Mucosa of rectum (tissue), 2 donors: ENCODE results near the gene SIL1.
A peak's percentile ranks its signal among the peaks of the same experiment; 100 is the strongest.
"Not testable (repeated sequence)": the region's sequence is repeated elsewhere in the genome, so short reads cannot be mapped to it uniquely, and the experiment has no call there.

Experiments used
- H3K27ac ChIP-seq, 2 donors: one replicate each; pipeline ENCODE4 v1.7.0; 2013; ENCODE audit warnings: inconsistent platforms in 2 of 2, low read depth in 2 of 2, low read length in 2 of 2
- H3K27me3 ChIP-seq, 2 donors: one replicate each; pipeline ENCODE4 v1.7.0; 2013; ENCODE audit warnings: low read length in 2 of 2; ENCODE audit not compliant: control insufficient read depth in 2 of 2, insufficient read depth in 2 of 2
- H3K36me3 ChIP-seq, 2 donors: one replicate each; pipeline ENCODE4 v1.7.0; 2013; ENCODE audit warnings: low read length in 2 of 2; ENCODE audit not compliant: control insufficient read depth in 2 of 2, insufficient read depth in 2 of 2
- H3K4me1 ChIP-seq, 2 donors: one replicate each; pipeline ENCODE4 v1.7.0; 2013; ENCODE audit warnings: low read length in 2 of 2, mild to moderate bottlenecking in 1 of 2; ENCODE audit not compliant: control insufficient read depth in 2 of 2, insufficient read depth in 2 of 2
- H3K4me3 ChIP-seq, 2 donors: one replicate each; pipeline ENCODE4 v1.7.0; 2013; ENCODE audit warnings: low read length in 2 of 2
- H3K9ac ChIP-seq, 2 donors: one replicate each; pipeline ENCODE4 v1.7.0; 2013; ENCODE audit warnings: low read length in 2 of 2, low read depth in 1 of 2, mild to moderate bottlenecking in 1 of 2
- H3K9me3 ChIP-seq, 2 donors: one replicate each; pipeline ENCODE4 v1.7.0; 2013; ENCODE audit warnings: low read length in 2 of 2; ENCODE audit not compliant: control insufficient read depth in 2 of 2
- donor health status: healthy.
- donor health status: Normal muscosa, but diverticular disease.

Gene SIL1

DNA sequence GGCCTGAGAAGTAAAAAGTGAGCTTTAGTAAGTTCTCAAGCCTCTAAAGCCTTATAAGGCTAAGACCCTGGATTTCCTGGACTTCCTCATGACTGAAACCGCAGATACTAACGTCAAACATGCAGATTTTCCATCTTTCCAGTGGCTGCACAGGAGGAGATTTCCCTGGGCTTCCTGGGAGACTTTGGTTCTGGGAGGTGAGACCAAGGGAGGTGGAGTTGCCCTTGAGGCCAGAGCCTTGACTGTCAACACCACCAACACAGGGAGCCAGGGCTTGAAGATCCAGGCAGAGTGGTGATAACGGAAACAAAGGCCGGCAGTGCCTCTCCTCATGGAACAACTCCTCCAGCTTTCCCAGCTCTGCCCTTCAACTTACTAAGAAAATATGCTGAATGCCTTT is 178.3 kb downstream of the SIL1 start:
- H3K36me3 ChIP-seq: peaks cover 17 to 24% of the 10 kb centered on the region in 2 donors
- H3K9ac ChIP-seq: no peak overlapping the region
- no peak overlapping the region for H3K4me3 ChIP-seq
- H3K27me3 ChIP-seq: no peaks in the 10 kb centered on the region
- no peak overlapping the region for H3K27ac ChIP-seq
- no peaks in the 10 kb centered on the region for H3K9me3 ChIP-seq
- H3K4me1 ChIP-seq: no peaks in the 10 kb centered on the region

DNA sequence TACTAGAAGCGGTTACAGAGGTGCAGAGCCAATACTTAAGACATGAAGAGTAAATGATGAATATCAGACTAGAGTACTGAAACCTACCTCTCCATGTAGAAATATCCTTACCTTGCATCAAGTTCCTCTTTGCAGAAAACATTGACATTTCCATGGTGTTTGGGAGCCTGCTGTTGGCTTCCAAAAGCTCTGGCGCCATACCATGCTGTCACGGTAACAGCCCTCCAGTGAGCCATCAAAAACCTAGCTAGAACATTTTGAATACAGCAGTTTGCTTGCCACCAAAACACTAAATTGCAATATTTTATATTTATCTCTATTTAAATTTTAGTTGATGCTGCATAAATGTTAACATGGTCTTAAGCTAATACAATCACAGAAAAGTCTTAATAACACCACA is 179.0 kb downstream of the SIL1 start:
- Histone ChIP-seq H3K27ac (no peak overlapping the region), H3K9ac (no peak overlapping the region), H3K9me3 (no peaks in the 10 kb centered on the region)

DNA sequence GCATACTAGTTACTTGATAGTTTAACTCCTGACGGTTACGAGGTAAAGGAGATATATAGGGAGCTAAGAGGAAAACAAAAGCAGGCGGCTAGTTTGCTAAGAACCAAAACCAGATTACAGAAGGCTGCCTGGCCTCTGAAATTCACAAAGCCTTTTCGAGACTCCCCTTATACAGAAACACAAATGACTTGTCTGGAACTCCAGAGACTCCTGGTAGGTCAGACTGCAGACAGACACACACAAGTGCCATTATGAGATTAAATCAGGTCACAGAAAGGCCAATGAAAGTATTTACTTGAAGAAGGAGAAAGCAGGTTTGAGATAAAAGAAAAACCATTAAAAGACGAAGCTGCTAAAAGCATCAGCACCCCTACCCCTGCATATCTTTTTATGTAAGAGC is 180.5 kb downstream of the SIL1 start:
- no peak overlapping the region for H3K4me3 ChIP-seq
- H3K9ac ChIP-seq: no peak overlapping the region
- no peaks in the 10 kb centered on the region for H3K9me3 ChIP-seq
- no peaks in the 10 kb centered on the region for H3K27me3 ChIP-seq
- H3K4me1 ChIP-seq: no peaks in the 10 kb centered on the region
- H3K27ac ChIP-seq: no peak overlapping the region
- H3K36me3 ChIP-seq: peaks cover 13 to 18% of the 10 kb centered on the region in 2 donors

More for the DNA sequence above, 179.0 kb downstream of the SIL1 start:
- Histone ChIP-seq H3K27me3 (no peaks in the 10 kb centered on the region), H3K4me3 (no peak overlapping the region), H3K36me3 (peaks cover 17 to 18% of the 10 kb centered on the region in 2 donors), H3K4me1 (no peaks in the 10 kb centered on the region)

DNA sequence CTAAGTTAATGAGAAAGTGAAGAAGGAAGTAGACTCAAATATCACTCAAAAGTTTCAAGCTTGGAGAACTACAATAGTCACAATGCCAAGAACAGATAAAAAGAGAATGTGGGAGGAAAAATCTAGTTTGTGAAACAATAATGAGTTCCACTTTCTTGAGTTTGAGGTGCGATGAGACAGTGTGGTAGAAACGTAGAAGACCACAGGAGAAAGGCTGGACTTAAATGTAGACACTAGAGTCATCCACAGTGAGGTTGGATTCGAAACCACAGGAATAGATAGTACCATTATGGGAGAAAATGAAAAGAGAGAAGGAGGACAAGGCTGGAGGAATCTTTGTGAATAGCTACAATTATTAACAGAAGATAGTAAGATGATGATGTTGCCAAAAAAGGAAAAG is 182.0 kb downstream of the SIL1 start:
- Histone ChIP-seq H3K4me3 (no peak overlapping the region), H3K4me1 (no peaks in the 10 kb centered on the region), H3K27ac (no peak overlapping the region), H3K36me3 (peaks cover 13 to 14% of the 10 kb centered on the region in 2 donors), H3K27me3 (no peaks in the 10 kb centered on the region), H3K9me3 (no peaks in the 10 kb centered on the region), H3K9ac (no peak overlapping the region)

DNA sequence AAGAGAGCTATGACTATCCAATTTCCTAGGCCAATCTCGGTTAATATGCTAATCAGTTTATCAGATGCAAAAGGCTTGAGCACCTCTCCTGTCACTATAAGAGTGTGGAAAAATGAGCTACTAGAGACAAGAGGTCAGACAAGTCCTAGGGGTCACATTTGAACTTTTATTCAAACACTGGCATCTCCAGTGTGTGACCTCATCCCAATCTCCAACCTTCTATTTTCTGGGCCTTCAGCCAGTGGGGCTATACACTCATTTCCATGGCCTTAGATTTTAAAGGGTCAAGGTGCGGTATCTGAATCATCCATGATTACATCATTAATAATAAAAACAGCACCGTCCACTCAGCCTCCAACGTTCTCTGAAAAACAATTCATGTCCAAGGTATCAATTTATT is 183.4 kb downstream of the SIL1 start:
- Histone ChIP-seq H3K27ac (no peak overlapping the region), H3K9ac (no peak overlapping the region), H3K4me3 (no peak overlapping the region), H3K9me3 (no peaks in the 10 kb centered on the region), H3K36me3 (peaks cover 8 to 10% of the 10 kb centered on the region in 2 donors), H3K27me3 (no peaks in the 10 kb centered on the region), H3K4me1 (no peaks in the 10 kb centered on the region)

DNA sequence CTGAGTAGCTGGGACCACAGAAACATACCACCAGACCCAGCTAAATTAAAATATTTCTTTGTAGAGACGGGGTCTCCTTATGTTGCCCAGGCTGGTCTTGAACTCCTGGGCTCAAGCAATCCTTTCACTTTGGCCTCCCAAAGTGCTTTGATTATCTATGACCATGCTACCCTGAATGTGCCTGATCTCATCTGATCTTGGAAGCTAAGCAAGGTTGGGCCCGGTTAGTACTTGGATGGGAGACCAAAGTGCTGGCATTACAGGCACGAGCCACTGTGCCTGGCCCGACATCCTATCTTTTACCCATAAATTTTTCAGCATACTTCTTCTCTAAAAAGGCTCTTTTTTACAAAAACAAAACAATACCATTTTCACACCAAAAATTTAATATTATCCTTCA is 186.0 kb downstream of the SIL1 start:
- H3K9me3 ChIP-seq: no peaks in the 10 kb centered on the region
- H3K4me1 ChIP-seq: no peaks in the 10 kb centered on the region
- peaks cover 2 to 3% of the 10 kb centered on the region in 2 donors for H3K36me3 ChIP-seq
- no peak overlapping the region for H3K4me3 ChIP-seq
- H3K27me3 ChIP-seq: no peaks in the 10 kb centered on the region
- H3K9ac ChIP-seq: no peak overlapping the region
- H3K27ac ChIP-seq: no peak overlapping the region

DNA sequence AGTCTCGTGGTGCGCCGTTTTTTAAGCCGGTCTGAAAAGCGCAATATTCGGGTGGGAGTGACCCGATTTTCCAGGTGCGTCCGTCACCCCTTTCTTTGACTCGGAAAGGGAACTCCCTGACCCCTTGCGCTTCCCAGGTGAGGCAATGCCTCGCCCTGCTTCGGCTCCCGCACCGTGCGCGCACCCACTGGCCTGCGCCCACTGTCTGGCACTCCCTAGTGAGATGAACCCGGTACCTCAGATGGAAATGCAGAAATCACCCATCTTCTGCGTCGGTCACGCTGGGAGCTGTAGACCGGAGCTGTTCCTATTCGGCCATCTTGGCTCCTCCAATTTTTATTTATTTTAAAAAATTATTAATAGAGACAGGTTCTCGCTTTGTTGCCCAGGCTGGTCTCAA is 187.0 kb downstream of the SIL1 start:
- H3K27me3 ChIP-seq, H3K27ac ChIP-seq, H3K36me3 ChIP-seq, H3K4me1 ChIP-seq, H3K9me3 ChIP-seq: not testable (repeated sequence)
- H3K9ac ChIP-seq: peak overlapping the region; percentile 24 to 33
- peak overlapping the region; percentile 23 to 31 for H3K4me3 ChIP-seq

DNA sequence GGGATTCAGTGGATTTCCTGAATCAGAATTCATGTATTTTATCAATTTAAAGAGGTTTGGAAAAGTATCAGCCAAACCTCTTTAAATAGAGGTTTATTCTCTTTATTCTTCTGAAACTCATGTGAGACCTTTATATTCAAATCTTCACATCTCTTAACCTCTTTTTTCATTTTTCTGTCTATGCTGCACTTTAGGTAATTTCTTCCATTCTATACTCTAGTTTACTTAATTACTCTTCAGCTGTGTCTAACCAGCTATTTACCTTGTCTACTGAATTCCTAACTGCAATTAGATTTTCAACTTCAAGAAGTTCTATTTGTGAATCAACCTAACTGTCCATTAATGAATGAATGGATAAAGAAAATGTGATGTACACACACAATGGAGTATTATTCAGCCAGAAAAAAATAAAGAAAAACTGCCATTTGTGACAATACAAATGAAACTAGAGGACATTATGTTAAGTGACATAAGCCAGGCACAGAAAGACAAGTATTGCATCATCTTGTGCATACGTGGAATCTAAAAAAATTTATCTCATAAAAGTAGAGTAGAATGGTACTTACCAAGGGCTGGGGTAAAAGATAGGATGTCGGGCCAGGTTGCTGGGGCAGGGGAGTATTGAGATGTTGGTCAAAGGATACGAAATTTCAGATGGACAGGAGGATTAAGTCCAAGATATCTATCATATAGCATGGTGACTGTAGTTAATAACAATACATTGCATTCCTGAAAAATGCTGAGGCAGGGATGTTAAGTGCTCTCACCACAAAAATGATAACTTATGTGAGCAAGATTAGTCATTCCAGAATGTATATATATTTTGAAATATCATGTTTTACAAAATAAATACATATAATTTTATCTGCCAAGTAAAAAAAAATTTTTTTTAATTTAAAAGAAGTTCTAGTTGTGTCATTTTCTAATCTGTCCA is 193.5 kb downstream of the SIL1 start:
- Histone ChIP-seq H3K36me3 (peaks cover 0 to 2% of the 10 kb centered on the region in 2 donors), H3K4me3 (no peak overlapping the region), H3K9me3 (no peaks in the 10 kb centered on the region), H3K4me1 (no peaks in the 10 kb centered on the region), H3K27ac (no peak overlapping the region), H3K9ac (no peak overlapping the region), H3K27me3 (no peaks in the 10 kb centered on the region)

DNA sequence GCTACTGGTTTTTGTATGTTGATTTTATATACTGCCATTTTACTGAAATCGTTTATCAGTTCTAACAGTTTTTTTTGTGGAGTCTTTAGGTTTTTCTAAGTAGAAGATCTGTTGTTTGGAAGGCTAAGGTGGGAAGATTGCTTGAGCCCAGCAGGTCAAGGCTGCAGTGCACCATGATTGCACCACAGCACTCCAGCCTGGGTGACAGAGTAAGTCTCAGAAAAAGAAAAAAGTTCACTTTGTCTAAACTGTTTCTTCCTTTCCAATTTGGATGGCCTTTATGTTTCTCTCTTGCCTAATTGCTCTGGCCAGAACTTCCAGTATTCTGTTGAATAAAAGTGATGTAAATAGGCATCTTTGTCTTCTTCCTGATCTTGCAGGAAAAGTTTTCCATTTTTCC is 198.5 kb downstream of the SIL1 start:
- no peaks in the 10 kb centered on the region for H3K27me3 ChIP-seq
- no peaks in the 10 kb centered on the region for H3K9me3 ChIP-seq
- peaks cover 0 to 2% of the 10 kb centered on the region in 2 donors for H3K36me3 ChIP-seq
- no peak overlapping the region for H3K9ac ChIP-seq
- no peaks in the 10 kb centered on the region for H3K4me1 ChIP-seq
- no peak overlapping the region for H3K4me3 ChIP-seq
- no peak overlapping the region for H3K27ac ChIP-seq

DNA sequence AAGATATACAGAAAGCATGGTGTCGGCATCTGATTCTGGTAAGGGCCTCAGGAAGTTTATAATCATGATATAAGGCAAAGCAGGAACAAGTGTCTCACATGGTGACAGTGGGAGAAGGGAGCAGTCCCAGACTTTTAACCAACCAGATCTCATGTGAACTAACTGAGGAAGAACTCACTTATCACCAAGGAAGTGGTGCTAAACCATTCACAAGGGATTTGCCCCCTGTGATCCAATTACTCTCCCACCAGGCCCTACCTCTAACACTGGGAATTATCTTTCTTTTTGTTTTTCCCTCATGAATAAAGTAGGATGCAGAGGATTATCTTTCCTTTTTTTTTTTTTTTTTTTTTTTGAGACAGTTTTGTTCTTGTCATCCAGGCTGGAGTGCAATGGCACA is 199.6 kb downstream of the SIL1 start:
- H3K27ac ChIP-seq: no peak overlapping the region

More for the DNA sequence above, 199.6 kb downstream of the SIL1 start:
- H3K27me3 ChIP-seq: no peaks in the 10 kb centered on the region
- H3K9me3 ChIP-seq: no peaks in the 10 kb centered on the region
- H3K4me1 ChIP-seq: no peaks in the 10 kb centered on the region
- H3K9ac ChIP-seq: no peak overlapping the region
- no peak overlapping the region for H3K4me3 ChIP-seq
- H3K36me3 ChIP-seq: peaks cover 0 to 2% of the 10 kb centered on the region in 2 donors
